Measurements from ENCODE around the gene AGMO. TPM values are rescaled to one million over a fixed set of nuclear protein-coding genes. Genes with fewer than 3 reads are reported as not detected.

Gene AGMO
- total RNA-seq = not detected in 2 replicates
- not detected for total RNA-seq (2013)
- not detected in 2 replicates for polyA plus RNA-seq
- not detected in 2 replicates for polyA minus RNA-seq

GRCh38 chr7:15561835-15562234 is at the start of gene AGMO:
TSS of gene AGMO (minus strand) at chr7:15562015.
- Mint-ChIP-seq H3K4me3 (no peak within 1 kb of the TSS), H3K4me1 (no peaks in the 10 kb centered on the region), H3K27ac (no peak within 1 kb of the TSS), H3K27me3 (no peaks in the 10 kb centered on the region), H3K9me3 (ENCODE audit: insufficient read depth) (no peaks in the 10 kb centered on the region)
- ATAC-seq (ENCODE audit: low read depth) (no peak), DNase-seq (no peak)
- no peak within 1 kb of the TSS for H3K4me3 ChIP-seq (ENCODE audit: control extremely low read depth in 1 of 5, extremely low read depth in 1 of 5, insufficient read depth in 1 of 5, low read depth in 2 of 5, low read length in 4 of 5)
- H3K4me2 ChIP-seq (replicated peaks; ENCODE audit: low read depth, low read length, poor library complexity, severe bottlenecking) = no peak within 1 kb of the TSS
- ChIA-PET POLR2A (no interaction called here), CTCF (no interaction called here)
- no peaks in the 10 kb centered on the region for H3K36me3 ChIP-seq (replicated peaks in 1 of 2; ENCODE audit: control extremely low read depth in 1 of 2, control insufficient read depth in 1 of 2, extremely low read depth in 1 of 2, insufficient read depth in 2 of 2, low read length in 1 of 2)
- intact Hi-C loops (cut with micrococcal nuclease) = no loop called here
- no peaks in the 10 kb centered on the region for H3K79me2 ChIP-seq (ENCODE audit: control insufficient read depth, insufficient read depth, low read length)
- 80% methylated on average over 1 of the region's 5 CpGs for WGBS (ENCODE audit: insufficient coverage)
- TF ChIP-seq EZH2 (IDR thresholded peaks at IDR 0.05; ENCODE audit: borderline replicate concordance, insufficient read depth, low read depth, low read length, poor library complexity, severe bottlenecking) = no peak
- no peak for TF ChIP-seq CTCF (IDR thresholded peaks at IDR 0.05)
- no peaks in the 10 kb centered on the region for H4K20me1 ChIP-seq (ENCODE audit: control insufficient read depth, insufficient read depth, low read length, poor library complexity, severe bottlenecking)
- no peak within 1 kb of the TSS for H2AFZ ChIP-seq (ENCODE audit: insufficient read depth, low read depth, low read length, poor library complexity, severe bottlenecking)
- H3K9ac ChIP-seq (ENCODE audit: low read length) = no peak within 1 kb of the TSS
- H3K4me1 ChIP-seq (ENCODE audit: control insufficient read depth in 2 of 2, insufficient read depth in 2 of 2, low read length in 2 of 2) = no peaks in the 10 kb centered on the region
- no peaks in the 10 kb centered on the region for H3K9me3 ChIP-seq (ENCODE audit: control extremely low read depth in 1 of 3, control insufficient read depth in 2 of 3, insufficient read depth in 1 of 3, low read length in 2 of 3)
- H3K27ac ChIP-seq (ENCODE audit: low read length in 2 of 2) = no peak within 1 kb of the TSS
- H3K27me3 ChIP-seq (replicated peaks in 1 of 4; ENCODE audit: control extremely low read depth in 1 of 4, control insufficient read depth in 3 of 4, insufficient read depth in 4 of 4, low read length in 3 of 4) = no peaks in the 10 kb centered on the region

GRCh38 chr7:15610503-15610902 is 48.7 kb upstream of the AGMO start:
- ChIA-PET POLR2A (no interaction called here), CTCF (no interaction called here)
- H3K27ac Mint-ChIP-seq = no peak overlapping the region
- H3K9ac ChIP-seq (ENCODE audit: low read length) = no peak overlapping the region
- intact Hi-C loops (cut with micrococcal nuclease) = no loop called here
- H3K4me1 Mint-ChIP-seq = no peaks in the 10 kb centered on the region
- ATAC-seq (ENCODE audit: low read depth) = no peak
- H3K36me3 ChIP-seq (replicated peaks in 1 of 2; ENCODE audit: control extremely low read depth in 1 of 2, control insufficient read depth in 1 of 2, extremely low read depth in 1 of 2, insufficient read depth in 2 of 2, low read length in 1 of 2) = no peaks in the 10 kb centered on the region
- TF ChIP-seq CTCF (IDR thresholded peaks at IDR 0.05) = no peak
- no peak for TF ChIP-seq EZH2 (IDR thresholded peaks at IDR 0.05; ENCODE audit: borderline replicate concordance, insufficient read depth, low read depth, low read length, poor library complexity, severe bottlenecking)
- H3K79me2 ChIP-seq (ENCODE audit: control insufficient read depth, insufficient read depth, low read length) = no peaks in the 10 kb centered on the region
- no peak overlapping the region for H3K4me2 ChIP-seq (replicated peaks; ENCODE audit: low read depth, low read length, poor library complexity, severe bottlenecking)
- no peaks in the 10 kb centered on the region for H3K4me1 ChIP-seq (ENCODE audit: control insufficient read depth in 2 of 2, insufficient read depth in 2 of 2, low read length in 2 of 2)
- no peaks in the 10 kb centered on the region for H4K20me1 ChIP-seq (ENCODE audit: control insufficient read depth, insufficient read depth, low read length, poor library complexity, severe bottlenecking)
- no peak overlapping the region for H3K4me3 Mint-ChIP-seq
- no peaks in the 10 kb centered on the region for H3K27me3 ChIP-seq (replicated peaks in 1 of 4; ENCODE audit: control extremely low read depth in 1 of 4, control insufficient read depth in 3 of 4, insufficient read depth in 4 of 4, low read length in 3 of 4)
- no peak overlapping the region for H2AFZ ChIP-seq (ENCODE audit: insufficient read depth, low read depth, low read length, poor library complexity, severe bottlenecking)
- H3K27ac ChIP-seq (ENCODE audit: low read length in 2 of 2) = no peak overlapping the region
- 43% methylated on average over 1 of the region's 2 CpGs for WGBS (ENCODE audit: insufficient coverage)
- no peak overlapping the region for H3K4me3 ChIP-seq (ENCODE audit: control extremely low read depth in 1 of 5, extremely low read depth in 1 of 5, insufficient read depth in 1 of 5, low read depth in 2 of 5, low read length in 4 of 5)
- DNase-seq = no peak
- H3K27me3 Mint-ChIP-seq = no peaks in the 10 kb centered on the region
- no peaks in the 10 kb centered on the region for H3K9me3 Mint-ChIP-seq (ENCODE audit: insufficient read depth)
- H3K9me3 ChIP-seq (ENCODE audit: control extremely low read depth in 1 of 3, control insufficient read depth in 2 of 3, insufficient read depth in 1 of 3, low read length in 2 of 3) = no peaks in the 10 kb centered on the region

Data from B cell (primary cell).